WTC11 (cell line): ENCODE results near the gene VASN. TPM values are rescaled to one million over a fixed set of nuclear protein-coding genes. Genes with fewer than 3 reads are reported as not detected.

Experiments
- ATAC-seq: fragments of 200-7000 bp; cut with Tn5 transposase; 2 replicates; pipeline ENCODE4 v1.10.0; 2021; ENCODE audit warnings: mild to moderate bottlenecking, moderate library complexity
- CTCF ChIA-PET: fragments of 300-600 bp; sonication (Branson Sonifier 250); formaldehyde crosslinking; loops from one replicate; lab custom pipeline; 2021; ENCODE audit warnings: antibody characterized with exemption; lab: Charles Lee
- POLR2A ChIA-PET: fragments of 350-600 bp; sonication (Branson Sonifier 250); formaldehyde crosslinking; loops from one replicate; lab custom pipeline; 2021; ENCODE audit warnings: antibody characterized with exemption; lab: Charles Lee
- DNase-seq: peaks from one replicate; pipeline ENCODE4 v3.0.0; 2021; ENCODE audit warnings: low spot score
- H3K27ac Mint-ChIP-seq: 2 replicates; pipeline ENCODE4 v1.8.0; 2021; ENCODE audit warnings: mixed read lengths
- H3K27me3 Mint-ChIP-seq: 2 replicates; pipeline ENCODE4 v1.8.0; 2021; ENCODE audit warnings: low read depth, mild to moderate bottlenecking, moderate library complexity, mixed read lengths
- H3K36me3 Mint-ChIP-seq: 2 replicates; pipeline ENCODE4 v1.8.0; 2021; ENCODE audit warnings: mixed read lengths
- H3K4me1 Mint-ChIP-seq: 2 replicates; pipeline ENCODE4 v1.8.0; 2022; ENCODE audit warnings: mixed read lengths
- H3K4me3 Mint-ChIP-seq: 2 replicates; pipeline ENCODE4 v1.8.0; 2021; ENCODE audit warnings: mild to moderate bottlenecking, moderate library complexity, mixed read lengths
- H3K9me3 Mint-ChIP-seq: 2 replicates; pipeline ENCODE4 v1.8.0; 2021; ENCODE audit warnings: mixed read lengths
- CBFB ChIP-seq: sonication (generic); formaldehyde crosslinking; IDR thresholded peaks from 2 replicates; pipeline ENCODE4 v1.8.1; 2022; ENCODE audit warnings: mild to moderate bottlenecking, low read depth, missing genetic modification reagents
- CREB1 ChIP-seq: sonication (generic); formaldehyde crosslinking; IDR thresholded peaks from 2 replicates; pipeline ENCODE4 v1.8.0; 2023; ENCODE audit warnings: mild to moderate bottlenecking, missing genetic modification reagents
- CREM ChIP-seq: sonication (generic); formaldehyde crosslinking; IDR thresholded peaks from 2 replicates; pipeline ENCODE4 v1.8.1; 2022; ENCODE audit warnings: mild to moderate bottlenecking, missing genetic modification reagents, moderate library complexity
- ETV6 ChIP-seq: sonication (generic); formaldehyde crosslinking; IDR thresholded peaks from 2 replicates; pipeline ENCODE4 v1.8.1; 2022; ENCODE audit warnings: mild to moderate bottlenecking, missing genetic modification reagents
- FOXK1 ChIP-seq: sonication (generic); formaldehyde crosslinking; IDR thresholded peaks from 2 replicates; pipeline ENCODE4 v1.8.0; 2022; ENCODE audit warnings: mild to moderate bottlenecking, moderate library complexity, missing genetic modification reagents
- GABPB1 ChIP-seq: sonication (generic); formaldehyde crosslinking; IDR thresholded peaks from 2 replicates; pipeline ENCODE4 v1.8.1; 2023; ENCODE audit warnings: mild to moderate bottlenecking, missing genetic modification reagents
- IRF2 ChIP-seq: sonication (generic); formaldehyde crosslinking; IDR thresholded peaks from 2 replicates; pipeline ENCODE4 v1.8.0; 2022; ENCODE audit warnings: low read depth, missing genetic modification reagents, borderline replicate concordance
- NR2C2 ChIP-seq: sonication (generic); formaldehyde crosslinking; IDR thresholded peaks from 2 replicates; pipeline ENCODE4 v1.8.0; 2022; ENCODE audit warnings: mild to moderate bottlenecking, missing genetic modification reagents
- NR3C1 ChIP-seq: sonication (generic); formaldehyde crosslinking; conservative IDR thresholded peaks from 2 replicates; pipeline ENCODE4 v1.8.1; 2023; ENCODE audit warnings: low read depth, mild to moderate bottlenecking, missing genetic modification reagents
- RORB ChIP-seq: fragments of 250-450 bp; sonication (Bioruptor Pico); IDR thresholded peaks from 2 replicates; pipeline ENCODE4 v1.9.0; 2021; ENCODE audit warnings: mild to moderate bottlenecking
- SP1 ChIP-seq: sonication (generic); formaldehyde crosslinking; conservative IDR thresholded peaks from 2 replicates; pipeline ENCODE4 v1.8.1; 2022; ENCODE audit warnings: missing genetic modification reagents
- TCF7 ChIP-seq: sonication (generic); formaldehyde crosslinking; IDR thresholded peaks from 2 replicates; pipeline ENCODE4 v1.8.0; 2022; ENCODE audit warnings: mild to moderate bottlenecking, low read depth, missing genetic modification reagents, moderate library complexity
- TEAD4 ChIP-seq: sonication (generic); formaldehyde crosslinking; IDR thresholded peaks from 2 replicates; pipeline ENCODE4 v1.8.0; 2022; ENCODE audit warnings: mild to moderate bottlenecking, missing genetic modification reagents
- ZBTB21 ChIP-seq: sonication (generic); formaldehyde crosslinking; IDR thresholded peaks from 2 replicates; pipeline ENCODE4 v1.8.1; 2023; ENCODE audit warnings: mild to moderate bottlenecking, missing genetic modification reagents, borderline replicate concordance
- total RNA-seq: library from RNA; stranded (reverse); gene quantifications from 3 replicates; pipeline ENCODE4 v1.2.3, GENCODE V29; 2021
- TF ChIP-seq, protein P1 (sequence below): sonication (generic); formaldehyde crosslinking; IDR thresholded peaks from 2 replicates; pipeline ENCODE4 v1.8.1; 2022; ENCODE audit warnings: low read depth, mild to moderate bottlenecking, moderate library complexity, missing genetic modification reagents, borderline replicate concordance
- TF ChIP-seq, protein P2 (sequence below): sonication (generic); formaldehyde crosslinking; conservative IDR thresholded peaks from 2 replicates; pipeline ENCODE4 v1.8.1; 2022; ENCODE audit warnings: mild to moderate bottlenecking, missing genetic modification reagents
- TF ChIP-seq, protein P3 (sequence below): sonication (generic); formaldehyde crosslinking; IDR thresholded peaks from 2 replicates; pipeline ENCODE4 v1.8.0; 2022; ENCODE audit warnings: mild to moderate bottlenecking, missing genetic modification reagents
- TF ChIP-seq, protein P4 (sequence below): sonication (generic); formaldehyde crosslinking; IDR thresholded peaks from 2 replicates; pipeline ENCODE4 v1.8.0; 2022; ENCODE audit warnings: mild to moderate bottlenecking, missing genetic modification reagents
- TF ChIP-seq, protein P5 (sequence below): sonication (generic); formaldehyde crosslinking; IDR thresholded peaks from 2 replicates; pipeline ENCODE4 v1.8.0; 2023; ENCODE audit warnings: mild to moderate bottlenecking, missing genetic modification reagents
- TF ChIP-seq, protein P6 (sequence below): sonication (generic); formaldehyde crosslinking; IDR thresholded peaks from 2 replicates; pipeline ENCODE4 v1.8.1; 2022; ENCODE audit warnings: mild to moderate bottlenecking, moderate library complexity, missing genetic modification reagents
- TF ChIP-seq, protein P7 (sequence below): fragments of 250-450 bp; sonication (Bioruptor Pico); IDR thresholded peaks from 2 replicates; pipeline ENCODE4 v2.1.2; 2022; ENCODE audit warnings: mild to moderate bottlenecking, moderate library complexity
- TF ChIP-seq, protein P8 (sequence below): sonication (generic); formaldehyde crosslinking; IDR thresholded peaks from 2 replicates; pipeline ENCODE4 v1.8.1; 2023; ENCODE audit warnings: mild to moderate bottlenecking, moderate library complexity, missing genetic modification reagents
- TF ChIP-seq, protein P9 (sequence below): sonication (generic); formaldehyde crosslinking; conservative IDR thresholded peaks from 2 replicates; pipeline ENCODE4 v1.8.1; 2023; ENCODE audit warnings: mild to moderate bottlenecking, low read depth, missing genetic modification reagents, moderate library complexity

The VASN gene
- total RNA-seq, 1 experiment from 2014 or later = 8.0 TPM

DNA sequence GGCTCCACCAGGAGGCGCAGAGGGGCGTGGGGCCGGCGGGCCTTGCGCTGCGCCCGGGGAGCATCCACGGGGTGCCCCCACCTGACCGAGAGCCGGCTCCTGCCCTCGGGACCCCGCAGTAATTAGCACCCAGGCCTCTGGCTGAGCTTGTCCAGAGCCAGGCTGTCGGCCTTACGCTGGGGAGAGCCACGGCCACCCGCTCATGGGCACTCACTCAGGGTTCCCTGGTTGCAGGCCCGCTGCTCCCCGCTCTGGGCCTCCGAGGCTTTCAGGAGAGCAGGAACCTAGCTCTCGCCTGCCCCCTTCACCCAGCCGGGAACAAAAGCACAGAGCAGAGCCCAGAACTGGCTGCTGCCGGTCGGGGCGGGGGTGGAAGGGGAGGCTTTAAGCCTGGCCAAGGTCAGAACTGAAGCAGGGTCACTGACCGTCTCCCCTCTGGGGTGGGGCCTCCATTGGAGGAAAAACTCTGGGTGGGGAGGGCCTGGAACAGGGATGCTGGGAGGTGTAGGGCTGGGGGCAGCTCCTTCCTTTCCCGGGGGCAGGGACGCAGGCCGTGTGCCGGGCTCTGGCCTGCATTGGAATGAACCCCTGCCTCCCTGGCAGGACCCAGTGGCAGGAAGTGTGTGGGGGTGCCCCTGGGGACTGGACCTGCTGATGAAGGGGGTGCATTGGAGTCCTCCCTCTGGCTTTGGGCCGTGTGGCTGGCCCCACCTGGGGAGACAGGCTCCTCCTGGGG is 43.4 kb upstream of the VASN start:
- Mint-ChIP-seq H3K4me1 (peaks cover 28% of the 10 kb centered on the region), H3K27ac (peak overlapping the region; percentile 74), H3K4me3 (peak overlapping the region; percentile 57), H3K36me3 (no peaks in the 10 kb centered on the region), H3K9me3 (no peaks in the 10 kb centered on the region), H3K27me3 (no peaks in the 10 kb centered on the region)
- CTCF ChIA-PET = interaction anchor here (0.6 to 9.3 kb wide), 28 partner anchors 10 to 345 kb away, joined by 3 to 185 read pairs (median 6); partner anchors contain the start of genes GLIS2, PAM16 and TFAP4
- ATAC-seq = peak; percentile 76
- POLR2A ChIA-PET = interaction anchor here (0.6 to 2.6 kb wide), 10 partner anchors 12 to 74 kb away, joined by 3 to 14 read pairs (median 4); partner anchors contain the start of genes GLIS2, PAM16 and TFAP4
- DNase-seq = peak; percentile 89
- TF ChIP-seq, protein P1, sequence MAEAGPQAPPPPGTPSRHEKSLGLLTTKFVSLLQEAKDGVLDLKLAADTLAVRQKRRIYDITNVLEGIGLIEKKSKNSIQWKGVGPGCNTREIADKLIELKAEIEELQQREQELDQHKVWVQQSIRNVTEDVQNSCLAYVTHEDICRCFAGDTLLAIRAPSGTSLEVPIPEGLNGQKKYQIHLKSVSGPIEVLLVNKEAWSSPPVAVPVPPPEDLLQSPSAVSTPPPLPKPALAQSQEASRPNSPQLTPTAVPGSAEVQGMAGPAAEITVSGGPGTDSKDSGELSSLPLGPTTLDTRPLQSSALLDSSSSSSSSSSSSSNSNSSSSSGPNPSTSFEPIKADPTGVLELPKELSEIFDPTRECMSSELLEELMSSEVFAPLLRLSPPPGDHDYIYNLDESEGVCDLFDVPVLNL (CRISPR knock-in tag) = no peak
- no peak for TF ChIP-seq CREM
- TF ChIP-seq, protein P2, sequence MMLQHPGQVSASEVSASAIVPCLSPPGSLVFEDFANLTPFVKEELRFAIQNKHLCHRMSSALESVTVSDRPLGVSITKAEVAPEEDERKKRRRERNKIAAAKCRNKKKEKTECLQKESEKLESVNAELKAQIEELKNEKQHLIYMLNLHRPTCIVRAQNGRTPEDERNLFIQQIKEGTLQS (CRISPR knock-in tag) = no peak
- no peak for TF ChIP-seq CREB1 (CRISPR knock-in tag)
- TF ChIP-seq CBFB (CRISPR knock-in tag) = no peak
- TF ChIP-seq, protein P3, sequence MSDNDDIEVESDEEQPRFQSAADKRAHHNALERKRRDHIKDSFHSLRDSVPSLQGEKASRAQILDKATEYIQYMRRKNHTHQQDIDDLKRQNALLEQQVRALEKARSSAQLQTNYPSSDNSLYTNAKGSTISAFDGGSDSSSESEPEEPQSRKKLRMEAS (CRISPR knock-in tag) = peak; percentile 60; the same call in 1 of the 2 replicates
- TF ChIP-seq ETV6 = peak; percentile 26; the same call in 1 of the 2 replicates
- TF ChIP-seq TCF7 (CRISPR knock-in tag) = no peak
- TF ChIP-seq FOXK1 (CRISPR knock-in tag) = peak; percentile 67
- TF ChIP-seq RORB = no peak
- peak; percentile 48; the same call in 1 of the 2 replicates for TF ChIP-seq ZBTB21
- TF ChIP-seq, protein P4, sequence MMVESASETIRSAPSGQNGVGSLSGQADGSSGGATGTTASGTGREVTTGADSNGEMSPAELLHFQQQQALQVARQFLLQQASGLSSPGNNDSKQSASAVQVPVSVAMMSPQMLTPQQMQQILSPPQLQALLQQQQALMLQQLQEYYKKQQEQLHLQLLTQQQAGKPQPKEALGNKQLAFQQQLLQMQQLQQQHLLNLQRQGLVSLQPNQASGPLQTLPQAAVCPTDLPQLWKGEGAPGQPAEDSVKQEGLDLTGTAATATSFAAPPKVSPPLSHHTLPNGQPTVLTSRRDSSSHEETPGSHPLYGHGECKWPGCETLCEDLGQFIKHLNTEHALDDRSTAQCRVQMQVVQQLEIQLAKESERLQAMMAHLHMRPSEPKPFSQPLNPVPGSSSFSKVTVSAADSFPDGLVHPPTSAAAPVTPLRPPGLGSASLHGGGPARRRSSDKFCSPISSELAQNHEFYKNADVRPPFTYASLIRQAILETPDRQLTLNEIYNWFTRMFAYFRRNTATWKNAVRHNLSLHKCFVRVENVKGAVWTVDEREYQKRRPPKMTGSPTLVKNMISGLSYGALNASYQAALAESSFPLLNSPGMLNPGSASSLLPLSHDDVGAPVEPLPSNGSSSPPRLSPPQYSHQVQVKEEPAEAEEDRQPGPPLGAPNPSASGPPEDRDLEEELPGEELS (CRISPR knock-in tag) = no peak
- TF ChIP-seq, protein P5, sequence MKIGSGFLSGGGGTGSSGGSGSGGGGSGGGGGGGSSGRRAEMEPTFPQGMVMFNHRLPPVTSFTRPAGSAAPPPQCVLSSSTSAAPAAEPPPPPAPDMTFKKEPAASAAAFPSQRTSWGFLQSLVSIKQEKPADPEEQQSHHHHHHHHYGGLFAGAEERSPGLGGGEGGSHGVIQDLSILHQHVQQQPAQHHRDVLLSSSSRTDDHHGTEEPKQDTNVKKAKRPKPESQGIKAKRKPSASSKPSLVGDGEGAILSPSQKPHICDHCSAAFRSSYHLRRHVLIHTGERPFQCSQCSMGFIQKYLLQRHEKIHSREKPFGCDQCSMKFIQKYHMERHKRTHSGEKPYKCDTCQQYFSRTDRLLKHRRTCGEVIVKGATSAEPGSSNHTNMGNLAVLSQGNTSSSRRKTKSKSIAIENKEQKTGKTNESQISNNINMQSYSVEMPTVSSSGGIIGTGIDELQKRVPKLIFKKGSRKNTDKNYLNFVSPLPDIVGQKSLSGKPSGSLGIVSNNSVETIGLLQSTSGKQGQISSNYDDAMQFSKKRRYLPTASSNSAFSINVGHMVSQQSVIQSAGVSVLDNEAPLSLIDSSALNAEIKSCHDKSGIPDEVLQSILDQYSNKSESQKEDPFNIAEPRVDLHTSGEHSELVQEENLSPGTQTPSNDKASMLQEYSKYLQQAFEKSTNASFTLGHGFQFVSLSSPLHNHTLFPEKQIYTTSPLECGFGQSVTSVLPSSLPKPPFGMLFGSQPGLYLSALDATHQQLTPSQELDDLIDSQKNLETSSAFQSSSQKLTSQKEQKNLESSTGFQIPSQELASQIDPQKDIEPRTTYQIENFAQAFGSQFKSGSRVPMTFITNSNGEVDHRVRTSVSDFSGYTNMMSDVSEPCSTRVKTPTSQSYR (CRISPR knock-in tag) = no peak
- TF ChIP-seq SP1 (CRISPR knock-in tag) = peak; percentile 47; the same call in 1 of the 2 replicates
- no peak for TF ChIP-seq NR2C2 (CRISPR knock-in tag)
- TF ChIP-seq NR3C1 (CRISPR knock-in tag) = no peak
- TF ChIP-seq, protein P6, sequence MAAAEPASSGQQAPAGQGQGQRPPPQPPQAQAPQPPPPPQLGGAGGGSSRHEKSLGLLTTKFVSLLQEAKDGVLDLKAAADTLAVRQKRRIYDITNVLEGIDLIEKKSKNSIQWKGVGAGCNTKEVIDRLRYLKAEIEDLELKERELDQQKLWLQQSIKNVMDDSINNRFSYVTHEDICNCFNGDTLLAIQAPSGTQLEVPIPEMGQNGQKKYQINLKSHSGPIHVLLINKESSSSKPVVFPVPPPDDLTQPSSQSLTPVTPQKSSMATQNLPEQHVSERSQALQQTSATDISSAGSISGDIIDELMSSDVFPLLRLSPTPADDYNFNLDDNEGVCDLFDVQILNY = 0 out of 2 replicates have a peak, but pooled peaks have one; percentile 32
- TF ChIP-seq, protein P7, sequence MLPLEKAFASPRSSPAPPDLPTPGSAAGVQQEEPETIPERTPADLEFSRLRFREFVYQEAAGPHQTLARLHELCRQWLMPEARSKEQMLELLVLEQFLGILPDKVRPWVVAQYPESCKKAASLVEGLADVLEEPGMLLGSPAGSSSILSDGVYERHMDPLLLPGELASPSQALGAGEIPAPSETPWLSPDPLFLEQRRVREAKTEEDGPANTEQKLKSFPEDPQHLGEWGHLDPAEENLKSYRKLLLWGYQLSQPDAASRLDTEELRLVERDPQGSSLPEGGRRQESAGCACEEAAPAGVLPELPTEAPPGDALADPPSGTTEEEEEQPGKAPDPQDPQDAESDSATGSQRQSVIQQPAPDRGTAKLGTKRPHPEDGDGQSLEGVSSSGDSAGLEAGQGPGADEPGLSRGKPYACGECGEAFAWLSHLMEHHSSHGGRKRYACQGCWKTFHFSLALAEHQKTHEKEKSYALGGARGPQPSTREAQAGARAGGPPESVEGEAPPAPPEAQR (CRISPR knock-in tag) = no peak
- TF ChIP-seq IRF2 (CRISPR knock-in tag) = no peak
- TF ChIP-seq, protein P8, sequence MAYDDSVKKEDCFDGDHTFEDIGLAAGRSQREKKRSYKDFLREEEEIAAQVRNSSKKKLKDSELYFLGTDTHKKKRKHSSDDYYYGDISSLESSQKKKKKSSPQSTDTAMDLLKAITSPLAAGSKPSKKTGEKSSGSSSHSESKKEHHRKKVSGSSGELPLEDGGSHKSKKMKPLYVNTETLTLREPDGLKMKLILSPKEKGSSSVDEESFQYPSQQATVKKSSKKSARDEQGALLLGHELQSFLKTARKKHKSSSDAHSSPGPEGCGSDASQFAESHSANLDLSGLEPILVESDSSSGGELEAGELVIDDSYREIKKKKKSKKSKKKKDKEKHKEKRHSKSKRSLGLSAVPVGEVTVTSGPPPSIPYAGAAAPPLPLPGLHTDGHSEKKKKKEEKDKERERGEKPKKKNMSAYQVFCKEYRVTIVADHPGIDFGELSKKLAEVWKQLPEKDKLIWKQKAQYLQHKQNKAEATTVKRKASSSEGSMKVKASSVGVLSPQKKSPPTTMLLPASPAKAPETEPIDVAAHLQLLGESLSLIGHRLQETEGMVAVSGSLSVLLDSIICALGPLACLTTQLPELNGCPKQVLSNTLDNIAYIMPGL (CRISPR knock-in tag) = peak; percentile 88; the same call in 1 of the 2 replicates
- peak; percentile 35; the same call in 1 of the 2 replicates for TF ChIP-seq GABPB1 (CRISPR knock-in tag)
- no peak for TF ChIP-seq TEAD4 (CRISPR knock-in tag)
- TF ChIP-seq, protein P9, sequence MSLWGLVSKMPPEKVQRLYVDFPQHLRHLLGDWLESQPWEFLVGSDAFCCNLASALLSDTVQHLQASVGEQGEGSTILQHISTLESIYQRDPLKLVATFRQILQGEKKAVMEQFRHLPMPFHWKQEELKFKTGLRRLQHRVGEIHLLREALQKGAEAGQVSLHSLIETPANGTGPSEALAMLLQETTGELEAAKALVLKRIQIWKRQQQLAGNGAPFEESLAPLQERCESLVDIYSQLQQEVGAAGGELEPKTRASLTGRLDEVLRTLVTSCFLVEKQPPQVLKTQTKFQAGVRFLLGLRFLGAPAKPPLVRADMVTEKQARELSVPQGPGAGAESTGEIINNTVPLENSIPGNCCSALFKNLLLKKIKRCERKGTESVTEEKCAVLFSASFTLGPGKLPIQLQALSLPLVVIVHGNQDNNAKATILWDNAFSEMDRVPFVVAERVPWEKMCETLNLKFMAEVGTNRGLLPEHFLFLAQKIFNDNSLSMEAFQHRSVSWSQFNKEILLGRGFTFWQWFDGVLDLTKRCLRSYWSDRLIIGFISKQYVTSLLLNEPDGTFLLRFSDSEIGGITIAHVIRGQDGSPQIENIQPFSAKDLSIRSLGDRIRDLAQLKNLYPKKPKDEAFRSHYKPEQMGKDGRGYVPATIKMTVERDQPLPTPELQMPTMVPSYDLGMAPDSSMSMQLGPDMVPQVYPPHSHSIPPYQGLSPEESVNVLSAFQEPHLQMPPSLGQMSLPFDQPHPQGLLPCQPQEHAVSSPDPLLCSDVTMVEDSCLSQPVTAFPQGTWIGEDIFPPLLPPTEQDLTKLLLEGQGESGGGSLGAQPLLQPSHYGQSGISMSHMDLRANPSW = no peak
